CD8-positive, alpha-beta memory T cell (primary cell): ENCODE results near the gene TRIM22. TPM values are rescaled to one million over a fixed set of nuclear protein-coding genes. Genes with fewer than 3 reads are reported as not detected.

Source experiments
- CTCF ChIA-PET: fragments of 350-600 bp; sonication (Branson Sonifier 250); formaldehyde crosslinking; loops from one replicate; lab custom pipeline; 2021; ENCODE audit warnings: antibody characterized with exemption; lab: Charles Lee
- POLR2A ChIA-PET: fragments of 350-600 bp; sonication (Branson Sonifier 250); formaldehyde crosslinking; loops from one replicate; lab custom pipeline; 2021; ENCODE audit warnings: antibody characterized with exemption; lab: Charles Lee
- DNase-seq, 5 donors: peaks; one replicate each; pipeline versions ENCODE4 v3.0.0 to v3.0.0-alpha.2; 2020 to 2022; ENCODE audit warnings: mixed read lengths in 1 of 5
- H3K27ac ChIP-seq: one replicate; pipeline ENCODE4 v1.7.0; 2013; ENCODE audit warnings: low read depth, mild to moderate bottlenecking, low read length, moderate library complexity
- H3K27me3 ChIP-seq: 2 replicates; pipeline ENCODE4 v1.7.0; 2013; ENCODE audit warnings: low read length, mild to moderate bottlenecking; ENCODE audit not compliant: insufficient read depth, poor library complexity, severe bottlenecking
- H3K36me3 ChIP-seq: 2 replicates; pipeline ENCODE4 v1.7.0; 2013; ENCODE audit warnings: mild to moderate bottlenecking, low read length, moderate library complexity; ENCODE audit not compliant: insufficient read depth
- H3K4me1 ChIP-seq: 2 replicates; pipeline ENCODE4 v1.7.0; 2013; ENCODE audit warnings: mild to moderate bottlenecking, low read length, moderate library complexity; ENCODE audit not compliant: insufficient read depth
- H3K4me3 ChIP-seq: 2 replicates; pipeline ENCODE4 v1.7.0; 2013; ENCODE audit warnings: mild to moderate bottlenecking, low read length
- H3K9me3 ChIP-seq: 2 replicates; pipeline ENCODE4 v1.7.0; 2013; ENCODE audit warnings: mild to moderate bottlenecking, low read length
- H3K27ac Mint-ChIP-seq, 8 donors: one replicate each; pipeline ENCODE4 v1.8.0; 2020 to 2021; ENCODE audit warnings: mixed read lengths in 8 of 8, mild to moderate bottlenecking in 6 of 8, inconsistent platforms in 3 of 8, moderate library complexity in 3 of 8
- H3K27me3 Mint-ChIP-seq, 2 donors: one replicate each; pipeline ENCODE4 v1.8.0; 2020 to 2021; ENCODE audit warnings: mixed read lengths in 2 of 2, mild to moderate bottlenecking in 1 of 2, moderate library complexity in 1 of 2
- H3K36me3 Mint-ChIP-seq, 3 donors: one replicate each; pipeline ENCODE4 v1.8.0; 2020 to 2021; ENCODE audit warnings: mixed read lengths in 3 of 3, inconsistent platforms in 1 of 3, mild to moderate bottlenecking in 1 of 3
- H3K4me1 Mint-ChIP-seq, 3 donors: one replicate each; pipeline ENCODE4 v1.8.0; 2020 to 2021; ENCODE audit warnings: mixed read lengths in 3 of 3, inconsistent platforms in 1 of 3, mild to moderate bottlenecking in 1 of 3
- H3K4me3 Mint-ChIP-seq, 7 donors: one replicate each; pipeline ENCODE4 v1.8.0; 2020 to 2021; ENCODE audit warnings: mixed read lengths in 7 of 7, mild to moderate bottlenecking in 6 of 7, moderate library complexity in 4 of 7, inconsistent platforms in 2 of 7
- H3K9me3 Mint-ChIP-seq, 5 donors: one replicate each; pipeline ENCODE4 v1.8.0; 2020 to 2022; ENCODE audit warnings: mixed read lengths in 5 of 5, mild to moderate bottlenecking in 3 of 5, moderate library complexity in 2 of 5, inconsistent platforms in 1 of 5
- polyA plus RNA-seq: library from polyadenylated mRNA; unstranded; fragments of 300-500 nt; fragmentation: Illumina TruSeq; gene quantifications from one replicate; pipeline ENCODE4 v1.2.3, GENCODE V29; 2021
- total RNA-seq, 2 experiments: library from RNA; stranded (reverse); gene quantifications; one replicate each; pipeline ENCODE4 v1.2.3, GENCODE V29; 2021

The TRIM22 gene
- total and polyA plus RNA-seq, 3 experiments from 2014 or later: 105 to 163 (median 105) TPM

- H3K27ac Mint-ChIP-seq: no peak overlapping the region
- H3K36me3 ChIP-seq: no peaks in the 10 kb centered on the region
- H3K4me1 ChIP-seq: no peaks in the 10 kb centered on the region
- H3K36me3 Mint-ChIP-seq: peaks cover 0 to 10% (median 4%) of the 10 kb centered on the region in 3 donors
- no peaks in the 10 kb centered on the region for H3K27me3 ChIP-seq
- CTCF ChIA-PET: no interaction called here
- H3K27me3 Mint-ChIP-seq: no peaks in the 10 kb centered on the region
- H3K4me1 Mint-ChIP-seq: no peaks in the 10 kb centered on the region
- no peak overlapping the region for H3K4me3 ChIP-seq
- no peak for DNase-seq
- POLR2A ChIA-PET: no interaction called here
- no peak overlapping the region for H3K27ac ChIP-seq
- no peaks in the 10 kb centered on the region for H3K9me3 ChIP-seq
- H3K9me3 Mint-ChIP-seq: no peaks in the 10 kb centered on the region
- H3K4me3 Mint-ChIP-seq: no peak overlapping the region
Measured at GRCh38 chr11:5726351-5726750, 36.8 kb downstream of the TRIM22 start.

GRCh38 chr11:5727691-5728090, 38.1 kb downstream of the TRIM22 start:
- DNase-seq: no peak
- no peaks in the 10 kb centered on the region for H3K36me3 ChIP-seq
- no peak overlapping the region for H3K27ac Mint-ChIP-seq
- H3K4me3 Mint-ChIP-seq: no peak overlapping the region
- no peak overlapping the region for H3K27ac ChIP-seq
- no peak overlapping the region for H3K4me3 ChIP-seq
- H3K9me3 Mint-ChIP-seq: no peaks in the 10 kb centered on the region
- no peaks in the 10 kb centered on the region for H3K4me1 ChIP-seq
- ChIA-PET POLR2A (no interaction called here), CTCF (no interaction called here)
- H3K27me3 Mint-ChIP-seq: no peaks in the 10 kb centered on the region
- peaks cover 0 to 10% (median 4%) of the 10 kb centered on the region in 3 donors for H3K36me3 Mint-ChIP-seq
- no peaks in the 10 kb centered on the region for H3K27me3 ChIP-seq
- no peaks in the 10 kb centered on the region for H3K4me1 Mint-ChIP-seq
- H3K9me3 ChIP-seq: no peaks in the 10 kb centered on the region

GRCh38 chr11:5736396-5736795, 46.8 kb downstream of the TRIM22 start, which contains the start of gene OR56B1:
Gene OR56B1, plus strand, starts transcription at chr11:5736448. Its CDS starts 69 bp downstream, at chr11:5736517.
- H3K9me3 Mint-ChIP-seq: peaks cover 3 to 14% (median 12%) of the 10 kb centered on the region in 5 donors
- H3K9me3 ChIP-seq: no peaks in the 10 kb centered on the region
- ChIA-PET POLR2A (no interaction called here), CTCF (no interaction called here)
- H3K27me3 ChIP-seq: no peaks in the 10 kb centered on the region
- no peak for DNase-seq
- H3K27me3 Mint-ChIP-seq: peaks cover 10 to 11% of the 10 kb centered on the region in 2 donors
- no peak within 1 kb of the TSS for H3K27ac ChIP-seq
- H3K36me3 Mint-ChIP-seq: peaks cover 0 to 33% (median 15%) of the 10 kb centered on the region in 3 donors
- H3K4me3 ChIP-seq: no peak within 1 kb of the TSS
- H3K36me3 ChIP-seq: no peaks in the 10 kb centered on the region
- no peaks in the 10 kb centered on the region for H3K4me1 Mint-ChIP-seq
- no peaks in the 10 kb centered on the region for H3K4me1 ChIP-seq
- H3K4me3 Mint-ChIP-seq: no peak within 1 kb of the TSS
- no peak within 1 kb of the TSS for H3K27ac Mint-ChIP-seq

- Mint-ChIP-seq H3K4me1 (no peaks in the 10 kb centered on the region), H3K27ac (no peak overlapping the region), H3K9me3 (peaks cover 10 to 20% (median 16%) of the 10 kb centered on the region in 5 donors), H3K4me3 (no peak overlapping the region), H3K27me3 (peaks cover 10 to 18% of the 10 kb centered on the region in 2 donors), H3K36me3 (peaks cover 2 to 40% (median 17%) of the 10 kb centered on the region in 3 donors)
- Histone ChIP-seq H3K9me3 (no peaks in the 10 kb centered on the region), H3K27ac (no peak overlapping the region), H3K27me3 (no peaks in the 10 kb centered on the region), H3K36me3 (no peaks in the 10 kb centered on the region), H3K4me3 (no peak overlapping the region), H3K4me1 (no peaks in the 10 kb centered on the region)
- no peak for DNase-seq
- CTCF ChIA-PET: no interaction called here
- POLR2A ChIA-PET: no interaction called here
Measured at GRCh38 chr11:5737091-5737490, 47.5 kb downstream of the TRIM22 start.

GRCh38 chr11:5737670-5738392, 48.2 kb downstream of the TRIM22 start:
- Mint-ChIP-seq H3K27ac (no peak overlapping the region), H3K4me3 (no peak overlapping the region), H3K27me3 (peaks cover 13 to 23% of the 10 kb centered on the region in 2 donors), H3K36me3 (peaks cover 2 to 44% (median 17%) of the 10 kb centered on the region in 3 donors), H3K4me1 (no peaks in the 10 kb centered on the region), H3K9me3 (peaks cover 16 to 26% (median 22%) of the 10 kb centered on the region in 5 donors)
- Histone ChIP-seq H3K4me1 (no peaks in the 10 kb centered on the region), H3K36me3 (no peaks in the 10 kb centered on the region), H3K9me3 (no peaks in the 10 kb centered on the region), H3K27me3 (no peaks in the 10 kb centered on the region), H3K4me3 (no peak overlapping the region), H3K27ac (no peak overlapping the region)
- ChIA-PET CTCF (no interaction called here), POLR2A (no interaction called here)
- DNase-seq: no peak

- Histone ChIP-seq H3K9me3 (no peaks in the 10 kb centered on the region), H3K36me3 (no peaks in the 10 kb centered on the region), H3K4me3 (no peak overlapping the region), H3K27me3 (no peaks in the 10 kb centered on the region), H3K4me1 (no peaks in the 10 kb centered on the region), H3K27ac (no peak overlapping the region)
- Mint-ChIP-seq H3K4me1 (no peaks in the 10 kb centered on the region), H3K27me3 (peaks cover 16 to 26% of the 10 kb centered on the region in 2 donors), H3K4me3 (no peak overlapping the region), H3K36me3 (peaks cover 2 to 44% (median 17%) of the 10 kb centered on the region in 3 donors), H3K27ac (no peak overlapping the region), H3K9me3 (peaks cover 22 to 32% (median 27%) of the 10 kb centered on the region in 5 donors)
- ChIA-PET POLR2A (no interaction called here), CTCF (no interaction called here)
- DNase-seq: no peak
Measured at GRCh38 chr11:5738431-5738830, 48.8 kb downstream of the TRIM22 start.

- Mint-ChIP-seq H3K27ac (no peak overlapping the region), H3K4me1 (no peaks in the 10 kb centered on the region), H3K4me3 (no peak overlapping the region), H3K27me3 (peaks cover 14 to 18% of the 10 kb centered on the region in 2 donors), H3K36me3 (peaks cover 2 to 15% (median 2%) of the 10 kb centered on the region in 3 donors), H3K9me3 (peaks cover 15 to 34% (median 26%) of the 10 kb centered on the region in 5 donors)
- Histone ChIP-seq H3K27me3 (no peaks in the 10 kb centered on the region), H3K36me3 (no peaks in the 10 kb centered on the region), H3K4me1 (no peaks in the 10 kb centered on the region), H3K27ac (no peak overlapping the region), H3K4me3 (no peak overlapping the region), H3K9me3 (no peaks in the 10 kb centered on the region)
- ChIA-PET CTCF (no interaction called here), POLR2A (no interaction called here)
- DNase-seq: no peak
Measured at GRCh38 chr11:5746614-5747013, 57.0 kb downstream of the TRIM22 start.

- Mint-ChIP-seq H3K36me3 (no peaks in the 10 kb centered on the region), H3K27me3 (no peaks in the 10 kb centered on the region), H3K4me3 (no peak overlapping the region), H3K27ac (no peak overlapping the region), H3K4me1 (no peaks in the 10 kb centered on the region), H3K9me3 (peaks cover 0 to 6% (median 0%) of the 10 kb centered on the region in 5 donors)
- H3K4me1 ChIP-seq: no peaks in the 10 kb centered on the region
- H3K36me3 ChIP-seq: no peaks in the 10 kb centered on the region
- ChIA-PET CTCF (interaction anchor here (1.5 kb wide), 1 partner anchor 10 kb away, joined by 3 read pairs; no protein-coding TSS in a partner anchor), POLR2A (no interaction called here)
- no peaks in the 10 kb centered on the region for H3K27me3 ChIP-seq
- no peak overlapping the region for H3K27ac ChIP-seq
- no peaks in the 10 kb centered on the region for H3K9me3 ChIP-seq
- no peak overlapping the region for H3K4me3 ChIP-seq
- no peak for DNase-seq
Measured at GRCh38 chr11:5749836-5750235, 60.2 kb downstream of the TRIM22 start.
